ENCODE data around the gene SLC12A4.

The SLC12A4 gene

DNA sequence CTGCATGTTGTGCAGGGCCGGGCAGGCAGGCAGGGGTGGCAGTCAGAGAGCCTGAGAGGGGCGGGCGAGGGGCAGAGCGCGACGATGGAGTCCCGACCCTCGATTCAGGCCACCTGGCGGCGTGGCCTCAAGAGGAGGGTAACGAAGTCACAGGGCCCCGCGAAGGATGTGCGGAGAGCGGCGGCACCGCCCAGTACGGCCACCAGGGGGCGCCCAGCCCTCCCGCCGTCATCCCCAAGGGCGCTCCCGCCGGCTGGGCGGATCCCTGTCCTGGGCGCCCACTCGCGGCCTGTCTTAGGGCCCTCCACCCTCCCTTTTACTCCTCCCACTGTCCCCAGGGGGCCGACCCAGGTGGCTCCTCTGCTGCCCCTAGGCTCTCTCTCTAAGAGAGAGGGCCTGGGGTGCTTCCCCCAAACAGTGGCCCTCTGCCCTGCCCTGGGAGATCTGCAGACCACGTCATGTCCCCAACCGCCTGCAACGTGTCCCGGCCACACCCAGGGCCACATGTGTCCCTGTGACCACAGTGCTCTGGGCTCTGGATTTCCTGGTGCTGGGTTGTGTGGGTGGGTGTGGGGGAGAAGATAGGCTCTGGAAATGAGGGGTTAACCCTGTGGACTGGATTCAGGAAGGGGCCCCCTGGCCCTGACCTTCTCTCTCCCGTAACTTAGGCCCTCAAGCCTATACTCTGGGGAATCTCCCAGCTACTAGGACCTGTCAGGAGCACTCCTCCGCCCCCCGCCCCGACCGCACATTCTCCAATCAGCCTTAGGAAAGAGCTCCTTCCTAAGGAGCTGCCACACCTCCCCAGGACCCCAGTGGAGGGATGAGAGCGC lies 25.0 kb upstream of the SLC12A4 start:
- peak; percentile 68 for DNase-seq (ENCODE audit: low read depth)
- TF ChIP-seq, protein P1, sequence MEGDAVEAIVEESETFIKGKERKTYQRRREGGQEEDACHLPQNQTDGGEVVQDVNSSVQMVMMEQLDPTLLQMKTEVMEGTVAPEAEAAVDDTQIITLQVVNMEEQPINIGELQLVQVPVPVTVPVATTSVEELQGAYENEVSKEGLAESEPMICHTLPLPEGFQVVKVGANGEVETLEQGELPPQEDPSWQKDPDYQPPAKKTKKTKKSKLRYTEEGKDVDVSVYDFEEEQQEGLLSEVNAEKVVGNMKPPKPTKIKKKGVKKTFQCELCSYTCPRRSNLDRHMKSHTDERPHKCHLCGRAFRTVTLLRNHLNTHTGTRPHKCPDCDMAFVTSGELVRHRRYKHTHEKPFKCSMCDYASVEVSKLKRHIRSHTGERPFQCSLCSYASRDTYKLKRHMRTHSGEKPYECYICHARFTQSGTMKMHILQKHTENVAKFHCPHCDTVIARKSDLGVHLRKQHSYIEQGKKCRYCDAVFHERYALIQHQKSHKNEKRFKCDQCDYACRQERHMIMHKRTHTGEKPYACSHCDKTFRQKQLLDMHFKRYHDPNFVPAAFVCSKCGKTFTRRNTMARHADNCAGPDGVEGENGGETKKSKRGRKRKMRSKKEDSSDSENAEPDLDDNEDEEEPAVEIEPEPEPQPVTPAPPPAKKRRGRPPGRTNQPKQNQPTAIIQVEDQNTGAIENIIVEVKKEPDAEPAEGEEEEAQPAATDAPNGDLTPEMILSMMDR (IDR thresholded peaks at IDR 0.05; ENCODE audit: low read length, missing control alignments) = peak; percentile 58

DNA sequence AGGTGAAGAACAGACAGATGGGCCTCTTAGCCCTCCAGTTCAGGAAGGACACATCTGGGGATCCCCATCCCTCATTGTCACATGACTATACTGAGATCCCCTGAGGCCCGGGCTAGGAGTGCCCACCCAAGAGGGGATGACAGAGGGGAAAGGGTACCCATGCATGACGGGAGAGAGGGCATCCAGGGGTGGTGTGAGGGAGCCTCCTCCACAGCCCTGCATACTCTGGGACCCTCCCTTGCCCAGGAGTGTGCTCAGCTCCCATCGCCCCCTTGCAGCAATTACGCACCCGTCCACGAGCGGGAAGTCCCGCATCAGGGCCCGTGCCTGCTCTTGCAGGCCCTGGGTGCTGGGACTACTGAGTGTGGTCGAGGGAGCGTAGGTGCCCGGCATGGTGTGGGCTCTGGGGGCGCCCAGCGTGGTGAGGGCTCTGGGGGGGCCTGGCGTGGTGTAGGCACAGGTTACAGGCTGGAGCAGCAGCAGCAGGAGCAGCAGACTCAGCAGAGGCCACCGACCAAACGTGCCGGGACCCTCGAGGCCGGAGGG lies 24.3 kb upstream of the SLC12A4 start:
- DNase-seq (ENCODE audit: low read depth) = no peak
- TF ChIP-seq, protein P1 (IDR thresholded peaks at IDR 0.05; ENCODE audit: low read length, missing control alignments) = no peak
- H3K4me3 ChIP-seq (replicated peaks; ENCODE audit: low read depth, low read length) = no peak overlapping the region

More for the DNA sequence above, 25.0 kb upstream of the SLC12A4 start:
- peak overlapping the region; percentile 24 for H3K4me3 ChIP-seq (replicated peaks; ENCODE audit: low read depth, low read length)

DNA sequence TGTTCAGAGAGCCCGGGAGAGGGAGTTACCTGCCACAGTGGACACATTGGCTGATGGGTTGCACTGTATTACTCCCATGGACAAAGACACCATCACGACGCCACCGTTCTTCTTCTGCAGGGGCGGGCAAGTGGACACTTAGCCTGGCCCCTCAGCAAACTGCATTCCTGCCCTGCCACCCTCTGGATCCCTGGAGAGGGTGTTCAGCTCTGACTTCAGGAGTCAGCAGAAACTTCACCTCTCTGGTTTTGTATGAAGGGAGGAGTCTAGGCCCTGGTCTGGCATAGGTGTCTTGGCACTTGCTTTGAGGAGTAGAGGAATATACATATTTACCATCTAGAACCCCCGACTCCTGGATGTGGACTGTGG lies 21.6 kb upstream of the SLC12A4 start:
- H3K4me3 ChIP-seq (replicated peaks; ENCODE audit: low read depth, low read length) = no peak overlapping the region
- DNase-seq (ENCODE audit: low read depth) = no peak
- TF ChIP-seq, protein P1 (IDR thresholded peaks at IDR 0.05; ENCODE audit: low read length, missing control alignments) = no peak

DNA sequence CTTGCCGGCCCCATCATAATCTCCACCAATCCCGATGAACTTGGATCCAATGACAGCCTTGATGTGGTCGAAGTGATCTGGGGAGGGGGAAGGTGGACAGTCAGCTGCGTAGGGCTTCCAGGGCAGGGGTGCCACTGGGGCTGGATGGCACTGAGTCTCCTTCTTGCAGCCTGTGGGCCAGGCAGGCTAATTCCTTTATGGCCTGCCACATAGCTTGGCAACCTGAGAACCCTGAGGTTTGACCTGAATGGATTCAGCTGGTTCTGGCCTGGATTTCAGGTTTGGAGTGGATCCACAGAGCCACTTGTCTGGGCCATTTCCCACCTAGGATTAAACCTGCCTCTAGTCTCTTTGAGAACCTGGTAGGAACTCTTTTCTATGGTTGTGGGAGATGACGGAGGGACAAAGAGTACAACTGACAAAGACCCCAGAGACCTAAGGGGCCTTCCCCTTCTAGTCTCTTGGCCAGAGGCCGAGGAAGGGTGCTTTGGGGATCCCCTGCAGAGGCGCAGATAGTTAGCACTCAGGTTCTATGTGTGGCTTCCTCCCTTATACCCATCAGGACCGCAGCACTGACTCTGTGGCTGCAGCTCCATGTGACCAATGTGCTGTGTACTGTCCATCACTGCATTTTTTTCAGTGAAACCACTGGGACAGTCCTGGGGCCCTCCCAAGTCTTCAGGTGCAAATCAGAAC lies 21.0 kb upstream of the SLC12A4 start:
- TF ChIP-seq, protein P1 (IDR thresholded peaks at IDR 0.05; ENCODE audit: low read length, missing control alignments) = no peak

DNA sequence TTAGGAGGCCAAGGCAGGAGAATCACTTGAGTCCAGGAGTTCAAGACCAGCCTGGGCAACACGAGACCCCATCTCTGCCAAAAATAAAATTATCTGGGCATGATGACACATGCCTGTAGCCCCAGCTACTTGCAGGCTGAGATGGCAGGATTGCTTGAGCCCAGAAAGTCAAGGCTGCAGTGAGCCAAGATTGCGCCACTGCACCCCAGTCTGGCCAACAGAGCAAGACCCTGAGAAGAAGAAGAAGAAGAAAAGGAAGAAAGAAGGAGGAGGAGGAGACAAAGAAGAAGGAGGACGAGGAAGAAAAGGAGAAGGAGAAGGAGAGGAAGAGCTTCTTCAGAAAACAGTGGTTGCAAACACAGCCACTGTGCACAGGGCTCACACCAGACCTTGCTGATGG lies 20.2 kb upstream of the SLC12A4 start:
- no peak for DNase-seq (ENCODE audit: low read depth)
- no peak overlapping the region for H3K4me3 ChIP-seq (replicated peaks; ENCODE audit: low read depth, low read length)
- TF ChIP-seq, protein P1 (IDR thresholded peaks at IDR 0.05; ENCODE audit: low read length, missing control alignments) = no peak

More for the DNA sequence above, 21.0 kb upstream of the SLC12A4 start:
- H3K4me3 ChIP-seq (replicated peaks; ENCODE audit: low read depth, low read length) = no peak overlapping the region
- no peak for DNase-seq (ENCODE audit: low read depth)

DNA sequence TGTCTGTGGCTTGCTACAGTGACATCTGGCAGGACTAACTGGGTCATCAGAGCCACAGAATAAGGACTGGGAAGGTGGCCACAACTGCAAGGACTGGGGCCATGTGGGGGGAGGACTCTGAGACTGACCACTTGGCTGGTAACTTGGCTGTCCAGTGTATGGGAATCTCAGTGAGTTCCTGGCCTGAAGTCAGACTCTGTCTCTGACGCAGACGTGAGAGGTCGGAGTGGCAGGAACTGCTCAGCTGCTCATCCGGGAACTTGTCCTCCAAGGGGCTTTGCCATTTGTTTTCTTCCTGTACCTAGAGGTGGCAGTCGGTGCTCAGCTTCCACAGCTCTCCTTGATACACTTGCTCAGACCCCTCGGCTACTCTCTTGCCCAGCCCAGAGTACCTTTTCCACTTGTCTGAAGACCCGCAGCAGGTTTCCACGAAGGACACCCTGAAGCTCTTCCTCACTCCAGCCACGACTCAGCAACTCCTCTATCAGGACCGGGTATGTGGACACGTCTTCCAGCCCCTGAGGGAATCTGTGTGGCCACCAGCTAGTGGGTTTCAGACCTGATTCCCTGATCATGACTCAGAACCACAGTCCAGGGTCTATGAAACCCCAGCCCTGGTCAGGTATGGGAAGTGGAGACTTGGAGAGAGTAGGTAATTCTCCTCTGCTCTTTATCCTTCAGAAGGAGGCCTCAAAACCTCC lies 19.2 kb upstream of the SLC12A4 start:
- H3K4me3 ChIP-seq (replicated peaks; ENCODE audit: low read depth, low read length) = no peak overlapping the region
- DNase-seq (ENCODE audit: low read depth) = no peak
- TF ChIP-seq, protein P1 (IDR thresholded peaks at IDR 0.05; ENCODE audit: low read length, missing control alignments) = no peak
